ENCODE results near the gene PFAS. TPM values are rescaled to one million over a fixed set of nuclear protein-coding genes. Genes with fewer than 3 reads are reported as not detected.

Gene PFAS
- total and polyA plus RNA-seq, 3 experiments from 2014 or later: 17.7 to 168 (median 167) TPM

DNA sequence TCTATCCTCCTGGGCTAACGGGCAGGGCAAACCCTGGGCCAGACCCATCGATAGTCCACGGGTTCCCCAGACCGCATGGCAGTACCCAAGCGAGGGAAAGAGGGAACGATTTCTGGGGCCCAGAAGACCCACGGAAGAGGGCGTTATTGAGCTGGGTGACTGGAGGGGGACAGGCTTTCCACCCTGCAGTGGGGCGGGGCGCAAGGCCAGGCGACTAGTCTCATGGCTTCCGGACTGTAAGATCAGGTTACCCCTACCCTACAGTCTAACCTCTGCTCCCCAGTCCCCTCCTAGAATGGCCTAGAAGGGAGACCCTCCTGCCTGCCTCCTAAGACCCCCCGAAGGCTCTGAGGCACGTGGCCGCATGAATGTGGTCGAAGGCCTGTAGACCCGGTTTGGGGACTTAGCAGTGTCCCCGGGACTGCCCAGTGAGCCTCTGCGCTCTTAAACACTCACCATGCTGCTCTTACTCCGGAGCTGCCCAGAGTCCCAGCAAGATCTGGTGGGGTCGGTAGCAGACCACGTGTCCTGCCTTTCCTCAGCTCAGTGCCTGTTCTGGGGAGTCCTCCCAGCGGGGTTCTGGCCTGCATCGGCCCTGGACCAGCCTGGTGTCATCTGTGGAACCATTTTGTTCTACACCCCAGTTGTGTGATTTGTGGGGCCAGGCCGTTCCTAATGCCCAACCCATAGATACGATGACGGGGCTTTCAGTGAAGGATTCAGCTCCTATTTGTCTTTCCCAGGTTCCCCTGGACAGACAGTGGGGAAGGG, 25.5 kb upstream of the PFAS start:
- Histone ChIP-seq H3K9me3 (ENCODE audit: low read length) (no peaks in the 10 kb centered on the region), H3K36me3 (ENCODE audit: insufficient read depth, low read length) (peaks cover 18% of the 10 kb centered on the region), H3K4me1 (ENCODE audit: insufficient read depth, low read length) (peaks cover 41% of the 10 kb centered on the region), H3K4me3 (ENCODE audit: low read length) (peak overlapping the region; percentile 98), H3K27ac (ENCODE audit: low read depth, low read length) (peak overlapping the region; percentile 86), H3K27me3 (ENCODE audit: insufficient read depth, low read length, poor library complexity, severe bottlenecking) (no peaks in the 10 kb centered on the region)
- peaks cover 5 to 53% (median 9%) of the 10 kb centered on the region in 3 donors for H3K36me3 Mint-ChIP-seq
- H3K4me3 Mint-ChIP-seq: peak overlapping the region; percentile 86 to 98 (median 97)
- POLR2A ChIA-PET: interaction anchor here (0.6 to 8.4 kb wide), 11 partner anchors 13 to 104 kb away, joined by 3 to 149 read pairs (median 17); partner anchors contain the start of genes ALOXE3, AURKB, BORCS6 and CTC1
- DNase-seq: peak in 3 of 5 donors; percentile 20 to 70 (median 37)
- CTCF ChIA-PET: interaction anchor here (1.0 to 5.6 kb wide), 14 partner anchors 14 to 104 kb away, joined by 3 to 63 read pairs (median 12); partner anchors contain the start of genes BORCS6, CTC1, PFAS and RANGRF
- peaks cover 0 to 31% of the 10 kb centered on the region in 2 donors for H3K27me3 Mint-ChIP-seq
- peaks cover 0 to 17% (median 8%) of the 10 kb centered on the region in 5 donors for H3K9me3 Mint-ChIP-seq
- peak overlapping the region; percentile 94 to 100 (median 96) for H3K27ac Mint-ChIP-seq
- peaks cover 60 to 78% (median 73%) of the 10 kb centered on the region in 3 donors for H3K4me1 Mint-ChIP-seq

DNA sequence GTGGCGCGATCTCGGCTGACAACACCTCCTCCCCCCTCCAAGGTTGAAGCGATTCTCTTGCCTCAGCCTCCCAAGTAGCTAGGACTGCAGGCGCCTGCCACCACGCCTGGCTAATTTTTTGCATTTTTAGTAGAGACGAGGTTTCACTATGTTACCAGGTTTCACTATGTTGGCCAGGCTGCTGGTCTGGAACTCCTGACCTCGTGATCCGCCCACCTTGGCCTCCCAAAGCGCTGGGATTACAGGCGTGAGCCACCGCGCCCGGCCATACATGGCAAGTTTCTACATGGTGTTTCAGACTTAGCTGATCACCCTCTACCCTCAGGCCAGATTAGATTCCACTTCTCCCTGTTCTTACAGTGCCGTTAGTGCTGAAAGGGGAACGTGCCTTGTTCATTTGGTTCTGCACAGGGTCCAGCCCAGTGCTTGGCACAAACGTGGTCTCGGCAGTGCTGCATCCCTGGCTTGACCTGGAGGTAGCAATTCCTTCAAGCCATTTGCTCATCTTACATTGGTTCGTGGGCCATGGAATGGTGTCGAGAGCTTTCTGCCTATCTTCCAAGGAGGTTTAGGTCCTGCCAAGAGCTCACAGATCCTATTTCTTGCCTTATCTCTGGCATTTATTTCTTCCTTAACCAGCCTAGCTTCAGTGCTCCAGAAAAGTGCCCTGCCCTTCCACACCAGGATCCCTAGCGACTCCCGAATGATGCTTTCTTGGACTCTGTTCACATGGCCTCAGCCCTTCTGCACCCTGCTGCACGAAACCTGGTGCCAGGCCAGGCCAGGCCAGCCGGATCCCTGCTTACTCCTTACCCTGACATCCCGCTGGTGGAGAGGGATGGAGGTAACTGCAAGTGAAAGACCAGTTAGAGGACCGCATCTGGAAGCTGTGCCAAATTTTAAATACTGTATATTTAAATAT, 23.9 kb upstream of the PFAS start:
- peaks cover 30% of the 10 kb centered on the region for H3K36me3 ChIP-seq (ENCODE audit: insufficient read depth, low read length)
- CTCF ChIA-PET: interaction anchor here (0.7 to 5.6 kb wide), 8 partner anchors 12 to 93 kb away, joined by 3 to 63 read pairs (median 5); partner anchors contain the start of genes BORCS6, CTC1, PFAS and SLC25A35
- peak in 1 of 5 donors; percentile 8 for DNase-seq
- peaks cover 38% of the 10 kb centered on the region for H3K4me1 ChIP-seq (ENCODE audit: insufficient read depth, low read length)
- peaks cover 12 to 64% (median 22%) of the 10 kb centered on the region in 3 donors for H3K36me3 Mint-ChIP-seq
- peak overlapping the region; percentile 28 to 97 (median 64) for H3K4me3 Mint-ChIP-seq
- H3K27me3 Mint-ChIP-seq: peaks cover 0 to 31% of the 10 kb centered on the region in 2 donors
- H3K4me3 ChIP-seq (ENCODE audit: low read length): no peak overlapping the region
- H3K9me3 Mint-ChIP-seq: peaks cover 0 to 17% (median 8%) of the 10 kb centered on the region in 5 donors
- no peaks in the 10 kb centered on the region for H3K27me3 ChIP-seq (ENCODE audit: insufficient read depth, low read length, poor library complexity, severe bottlenecking)
- no peaks in the 10 kb centered on the region for H3K9me3 ChIP-seq (ENCODE audit: low read length)
- peak overlapping the region in 7 of 8 donors; percentile 79 to 100 (median 90) for H3K27ac Mint-ChIP-seq
- peaks cover 63 to 79% (median 68%) of the 10 kb centered on the region in 3 donors for H3K4me1 Mint-ChIP-seq
- POLR2A ChIA-PET: interaction anchor here (0.7 to 8.4 kb wide), 7 partner anchors 15 to 86 kb away, joined by 3 to 149 read pairs (median 6); partner anchors contain the start of genes AURKB, CTC1, PFAS and RANGRF
- H3K27ac ChIP-seq (ENCODE audit: low read depth, low read length): no peak overlapping the region

DNA sequence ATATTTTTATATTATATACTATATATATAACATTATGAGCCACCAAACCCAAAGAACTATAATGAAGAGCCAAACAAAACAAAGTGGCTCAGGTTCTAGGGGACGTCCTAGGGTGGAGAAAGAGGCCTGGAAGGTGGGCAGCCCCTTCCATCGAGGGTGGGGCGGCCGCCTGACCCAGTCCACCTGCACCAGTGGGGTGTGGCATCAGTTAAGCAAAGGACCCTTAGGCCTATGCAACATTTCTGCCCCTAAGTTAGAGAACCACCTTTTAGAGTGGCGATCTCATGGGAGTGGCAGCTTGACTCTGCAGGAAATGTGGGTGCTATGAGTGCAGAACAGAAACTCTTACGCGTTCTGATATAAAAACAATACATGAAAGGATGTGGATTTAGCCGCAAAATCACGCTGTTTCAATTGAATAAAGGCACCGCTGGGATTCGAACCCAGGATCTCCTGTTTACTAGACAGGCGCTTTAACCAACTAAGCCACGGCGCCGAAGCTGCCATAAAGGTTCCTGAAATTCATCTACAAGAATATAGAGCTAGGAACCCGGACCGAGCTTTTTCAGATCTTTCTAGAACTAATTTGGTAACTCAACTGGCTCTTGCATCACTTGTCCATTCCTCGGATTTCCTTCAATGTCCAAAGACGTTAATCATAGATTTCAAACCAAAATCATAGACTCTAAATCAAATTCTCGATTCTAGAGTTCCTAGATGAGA, 23.1 kb upstream of the PFAS start:
- H3K36me3 ChIP-seq (ENCODE audit: insufficient read depth, low read length): peaks cover 39% of the 10 kb centered on the region
- DNase-seq: peak; percentile 34 to 78 (median 72)

DNA sequence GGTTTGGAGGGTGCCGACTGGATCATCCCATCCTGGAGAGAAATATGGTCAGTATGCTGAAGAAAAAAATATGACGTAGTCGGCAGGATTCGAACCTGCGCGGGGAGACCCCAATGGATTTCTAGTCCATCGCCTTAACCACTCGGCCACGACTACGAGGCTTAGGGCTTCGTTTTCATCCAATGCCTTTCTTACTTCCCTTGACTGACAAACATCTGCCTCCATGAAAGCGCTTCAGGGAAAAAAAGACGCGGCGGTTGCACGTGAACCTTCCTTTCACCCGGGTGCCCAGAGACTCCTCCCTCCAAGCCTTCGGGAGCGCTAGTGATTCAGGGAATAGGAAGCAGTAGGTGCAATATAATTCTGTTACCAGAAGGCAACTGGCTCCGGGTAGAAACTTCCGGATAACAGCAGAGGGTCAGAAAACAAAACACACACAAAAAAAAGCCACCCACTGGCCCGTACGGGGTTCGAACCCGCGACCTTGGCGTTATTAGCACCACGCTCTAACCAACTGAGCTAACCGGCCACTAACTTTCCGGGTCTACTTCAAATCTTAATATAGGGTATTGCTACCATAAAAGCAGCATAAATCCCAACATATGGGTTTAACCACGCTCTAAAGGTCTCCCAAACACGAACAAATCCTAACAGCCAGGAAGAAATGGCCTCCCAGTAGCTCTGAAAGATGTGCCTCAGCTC, 22.4 kb upstream of the PFAS start:
- CTCF ChIA-PET: interaction anchor here (1.3 to 2.0 kb wide), 4 partner anchors 11 to 107 kb away, joined by 3 to 7 read pairs (median 6); partner anchors contain the start of gene SLC25A35
- Mint-ChIP-seq H3K4me3 (peak overlapping the region; percentile 13 to 83 (median 49)), H3K27ac (peak overlapping the region; percentile 71 to 100 (median 83)), H3K9me3 (peaks cover 0 to 8% (median 8%) of the 10 kb centered on the region in 5 donors), H3K27me3 (peaks cover 0 to 22% of the 10 kb centered on the region in 2 donors), H3K4me1 (peaks cover 58 to 67% (median 58%) of the 10 kb centered on the region in 3 donors), H3K36me3 (peaks cover 15 to 69% (median 34%) of the 10 kb centered on the region in 3 donors)
- H3K4me1 ChIP-seq (ENCODE audit: insufficient read depth, low read length): peaks cover 37% of the 10 kb centered on the region
- H3K27ac ChIP-seq (ENCODE audit: low read depth, low read length): peak overlapping the region; percentile 58
- H3K4me3 ChIP-seq (ENCODE audit: low read length): peak overlapping the region; percentile 40
- DNase-seq: peak in 2 of 5 donors; percentile 21 to 50
- POLR2A ChIA-PET: interaction anchor here (0.5 to 8.4 kb wide), 4 partner anchors 11 to 523 kb away, joined by 4 to 149 read pairs (median 5); partner anchors contain the start of genes CTC1 and PFAS
- H3K36me3 ChIP-seq (ENCODE audit: insufficient read depth, low read length): peaks cover 46% of the 10 kb centered on the region
- H3K27me3 ChIP-seq (ENCODE audit: insufficient read depth, low read length, poor library complexity, severe bottlenecking): no peaks in the 10 kb centered on the region
- no peaks in the 10 kb centered on the region for H3K9me3 ChIP-seq (ENCODE audit: low read length)

More for the DNA sequence above, 23.1 kb upstream of the PFAS start:
- H3K4me1 ChIP-seq (ENCODE audit: insufficient read depth, low read length): peaks cover 37% of the 10 kb centered on the region
- POLR2A ChIA-PET: interaction anchor here (0.7 to 8.4 kb wide), 4 partner anchors 11 to 87 kb away, joined by 4 to 149 read pairs (median 11); partner anchors contain the start of genes CTC1, PFAS and SLC25A35
- CTCF ChIA-PET: interaction anchor here (0.7 to 5.6 kb wide), 6 partner anchors 11 to 75 kb away, joined by 3 to 51 read pairs (median 6); partner anchors contain the start of genes BORCS6, CTC1, PFAS and SLC25A35
- peak overlapping the region; percentile 13 to 83 (median 49) for H3K4me3 Mint-ChIP-seq
- H3K4me3 ChIP-seq (ENCODE audit: low read length): peak overlapping the region; percentile 40
- peak overlapping the region; percentile 67 to 100 (median 83) for H3K27ac Mint-ChIP-seq
- H3K9me3 ChIP-seq (ENCODE audit: low read length): no peaks in the 10 kb centered on the region
- H3K27me3 ChIP-seq (ENCODE audit: insufficient read depth, low read length, poor library complexity, severe bottlenecking): no peaks in the 10 kb centered on the region
- peaks cover 60 to 71% (median 61%) of the 10 kb centered on the region in 3 donors for H3K4me1 Mint-ChIP-seq
- peaks cover 15 to 68% (median 27%) of the 10 kb centered on the region in 3 donors for H3K36me3 Mint-ChIP-seq
- peak overlapping the region; percentile 58 for H3K27ac ChIP-seq (ENCODE audit: low read depth, low read length)
- H3K9me3 Mint-ChIP-seq: peaks cover 0 to 13% (median 8%) of the 10 kb centered on the region in 5 donors
- peaks cover 0 to 28% of the 10 kb centered on the region in 2 donors for H3K27me3 Mint-ChIP-seq

DNA sequence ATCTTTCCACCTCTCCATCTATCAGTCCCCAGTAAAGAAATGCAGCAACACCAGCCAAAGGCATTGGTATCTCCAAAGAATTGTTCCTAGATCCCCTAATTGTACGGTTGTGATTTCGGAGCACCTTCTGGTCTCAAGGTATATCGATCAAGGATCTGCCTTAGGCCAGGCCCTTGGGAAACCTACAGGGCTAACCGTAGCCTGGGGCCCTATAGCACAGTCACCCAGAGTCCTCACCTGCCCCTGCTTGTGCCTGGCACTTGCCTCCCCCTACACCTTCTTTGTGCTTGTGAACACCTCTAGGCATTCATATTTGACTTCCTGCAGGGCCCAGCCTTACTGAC, 21.9 kb upstream of the PFAS start:
- Mint-ChIP-seq H3K27ac (peak overlapping the region; percentile 48 to 100 (median 74)), H3K27me3 (peaks cover 0 to 18% of the 10 kb centered on the region in 2 donors), H3K36me3 (peaks cover 15 to 70% (median 34%) of the 10 kb centered on the region in 3 donors), H3K4me1 (peaks cover 53 to 63% (median 54%) of the 10 kb centered on the region in 3 donors), H3K4me3 (peak overlapping the region; percentile 13 to 83 (median 37)), H3K9me3 (peaks cover 0 to 7% (median 6%) of the 10 kb centered on the region in 5 donors)
- H3K4me1 ChIP-seq (ENCODE audit: insufficient read depth, low read length): peaks cover 37% of the 10 kb centered on the region
- no peak overlapping the region for H3K4me3 ChIP-seq (ENCODE audit: low read length)
- H3K27ac ChIP-seq (ENCODE audit: low read depth, low read length): peak overlapping the region; percentile 58
- no peak for DNase-seq
- no peaks in the 10 kb centered on the region for H3K27me3 ChIP-seq (ENCODE audit: insufficient read depth, low read length, poor library complexity, severe bottlenecking)
- CTCF ChIA-PET: interaction anchor here (1.3 to 2.2 kb wide), 4 partner anchors 15 to 107 kb away, joined by 3 to 7 read pairs (median 4); partner anchors contain the start of gene SLC25A35
- peaks cover 51% of the 10 kb centered on the region for H3K36me3 ChIP-seq (ENCODE audit: insufficient read depth, low read length)
- H3K9me3 ChIP-seq (ENCODE audit: low read length): no peaks in the 10 kb centered on the region
- POLR2A ChIA-PET: interaction anchor here (8.4 kb wide), 1 partner anchor 20 kb away, joined by 149 read pairs; the partner anchor contains the start of genes CTC1 and PFAS

DNA sequence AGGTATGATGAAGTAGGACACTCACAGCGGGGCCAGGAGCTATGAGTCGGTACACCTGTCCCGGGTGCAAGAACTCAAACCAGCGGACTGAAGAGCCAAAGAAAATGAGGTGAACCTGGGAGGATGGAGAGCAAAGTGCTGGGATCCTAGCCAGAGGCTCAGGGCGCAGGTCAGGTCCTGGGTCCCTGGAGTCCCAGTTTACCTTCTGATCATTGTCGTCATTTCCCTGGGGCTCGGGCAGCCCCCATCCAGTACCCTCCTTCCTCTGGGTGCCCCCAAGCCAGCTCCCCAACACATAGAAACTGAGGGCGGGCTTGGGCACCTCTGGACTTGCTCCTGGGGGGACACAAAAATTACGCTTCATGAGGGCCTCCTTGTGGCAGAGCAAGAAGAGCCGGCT, 17.4 kb upstream of the PFAS start:
- CTCF ChIA-PET: interaction anchor here (2.0 kb wide), 1 partner anchor 10 kb away, joined by 10 read pairs; no protein-coding TSS in a partner anchor
- H3K4me3 Mint-ChIP-seq: no peak overlapping the region
- peaks cover 24 to 93% (median 50%) of the 10 kb centered on the region in 3 donors for H3K36me3 Mint-ChIP-seq
- peak in 1 of 5 donors; percentile 4 for DNase-seq
- H3K9me3 ChIP-seq (ENCODE audit: low read length): no peaks in the 10 kb centered on the region
- H3K36me3 ChIP-seq (ENCODE audit: insufficient read depth, low read length): peaks cover 96% of the 10 kb centered on the region
- H3K27me3 ChIP-seq (ENCODE audit: insufficient read depth, low read length, poor library complexity, severe bottlenecking): no peaks in the 10 kb centered on the region
- H3K27ac Mint-ChIP-seq: peak overlapping the region in 3 of 8 donors; percentile 12 to 55 (median 51)
- peaks cover 0 to 7% of the 10 kb centered on the region in 2 donors for H3K27me3 Mint-ChIP-seq
- no peak overlapping the region for H3K4me3 ChIP-seq (ENCODE audit: low read length)
- H3K27ac ChIP-seq (ENCODE audit: low read depth, low read length): no peak overlapping the region
- H3K4me1 ChIP-seq (ENCODE audit: insufficient read depth, low read length): peaks cover 7% of the 10 kb centered on the region
- H3K9me3 Mint-ChIP-seq: peaks cover 0 to 2% (median 0%) of the 10 kb centered on the region in 5 donors
- peaks cover 10 to 34% (median 24%) of the 10 kb centered on the region in 3 donors for H3K4me1 Mint-ChIP-seq
- POLR2A ChIA-PET: interaction anchor here (0.6 kb wide), 1 partner anchor 13 kb away, joined by 7 read pairs; no protein-coding TSS in a partner anchor
